Left lung (tissue), 10 donors: ENCODE results near the gene XRN2. TPM values are rescaled to one million over a fixed set of nuclear protein-coding genes. Genes with fewer than 3 reads are reported as not detected.
"Not testable (repeated sequence)": the region's sequence is repeated elsewhere in the genome, so short reads cannot be mapped to it uniquely, and the experiment has no call there.

ENCODE experiments used
- ATAC-seq: fragments of 200-7000 bp; cut with Tn5 transposase; one replicate; pipeline ENCODE4 v1.9.1; 2020; ENCODE audit warnings: moderate library complexity
- DNase-seq, 4 donors: peaks; one replicate each; pipeline ENCODE4 v3.0.0-alpha.2; 2013 to 2020
- H3K27ac ChIP-seq, 2 donors: fragments of 200-600 bp; sonication (generic) in 1 of 2; one replicate each; pipeline versions ENCODE4 v1.5.0 to v1.8.0; 2020 to 2021
- H3K27me3 ChIP-seq, 2 donors: fragments of 200-600 bp; sonication (generic) in 1 of 2; one replicate each; pipeline versions ENCODE4 v1.5.0 to v1.8.0; 2020 to 2021
- H3K36me3 ChIP-seq, 2 donors: fragments of 200-600 bp; sonication (generic) in 1 of 2; one replicate each; pipeline versions ENCODE4 v1.5.0 to v1.8.0; 2020 to 2021
- H3K4me1 ChIP-seq, 2 donors: fragments of 200-600 bp; one replicate each; pipeline ENCODE4 v1.8.0; 2021
- H3K4me3 ChIP-seq, 2 donors: fragments of 200-600 bp; sonication (generic) in 1 of 2; one replicate each; pipeline versions ENCODE4 v1.5.0 to v1.8.0; 2020 to 2021; ENCODE audit warnings: mild to moderate bottlenecking in 1 of 2
- H3K9me3 ChIP-seq, 2 donors: fragments of 200-600 bp; sonication (generic) in 1 of 2; one replicate each; pipeline versions ENCODE4 v1.5.0 to v1.8.0; 2020 to 2021
- CTCF ChIP-seq, 2 donors: fragments of 200-600 bp; sonication (generic) in 1 of 2; IDR thresholded peaks; one replicate each; pipeline versions ENCODE4 v1.5.0 to v1.8.0; 2021; ENCODE audit warnings: antibody characterized with exemption in 2 of 2
- intact Hi-C, 2 donors: fragments of 100-400 bp; cut with DNase I; formaldehyde crosslinking; loops; one replicate each; pipeline versions ENCODE4 v1.11.2 to v1.14.2; 2022
- polyA plus RNA-seq, 6 donors: library from polyadenylated mRNA; unstranded; fragments of 120-200 nt; gene quantifications; one replicate each; pipeline ENCODE4 v1.2.1, GENCODE V29; 2013; ENCODE audit not compliant: insufficient read length in 6 of 6
- total RNA-seq, 2 donors: library from RNA; stranded (reverse); fragmentation: NEBNext Ultra II Directional; extraction: Animal tissue kit (Norgen Biotek cat#: 25700); gene quantifications; one replicate each; pipeline ENCODE4 v1.2.1, GENCODE V29; 2021
- donor health status: DM: no; HTN: yes; CAD: no.
- donor health status: DM: no; HTN: no; CAD: no.

XRN2 gene
- total and polyA plus RNA-seq, 8 donors, result 45.9 to 90.2 (median 77.8) TPM

- Histone ChIP-seq H3K27me3 (peaks cover 11 to 40% of the 10 kb centered on the region in 2 donors), H3K4me3 (no peak overlapping the region)
Observed at GRCh38 chr20:21411725-21412124, 108.6 kb downstream of the XRN2 start.

GRCh38 chr20:21413996-21414395 lies 110.9 kb downstream of the XRN2 start:
- not testable (repeated sequence) for H3K4me1 ChIP-seq, H3K4me3 ChIP-seq, H3K36me3 ChIP-seq, DNase-seq, H3K27ac ChIP-seq, ATAC-seq
- H3K27me3 ChIP-seq, result peaks cover 5 to 18% of the 10 kb centered on the region in 2 donors
- peaks cover 0 to 14% of the 10 kb centered on the region in 2 donors for H3K9me3 ChIP-seq
- intact Hi-C loops, result loop anchor here in 1 of 2 donors (5.0 kb wide), 1 partner anchor 38 kb away; no protein-coding TSS in a partner anchor

More at GRCh38 chr20:21411725-21412124, 108.6 kb downstream of the XRN2 start:
- Histone ChIP-seq H3K4me1 (no peaks in the 10 kb centered on the region), H3K27ac (no peak overlapping the region), H3K9me3 (peaks cover 0 to 12% of the 10 kb centered on the region in 2 donors), H3K36me3 (no peaks in the 10 kb centered on the region)
- TF ChIP-seq CTCF (IDR thresholded peaks at IDR 0.05), result no peak
- DNase-seq (no peak), ATAC-seq (no peak)
- intact Hi-C loops, result loop anchor here in 1 of 2 donors (5.0 kb wide), 1 partner anchor 41 kb away; no protein-coding TSS in a partner anchor

- intact Hi-C loops, H3K4me3 ChIP-seq, ATAC-seq, H3K27ac ChIP-seq, DNase-seq, H3K27me3 ChIP-seq, H3K36me3 ChIP-seq, H3K4me1 ChIP-seq: not testable (repeated sequence)
- peaks cover 0 to 33% of the 10 kb centered on the region in 2 donors for H3K9me3 ChIP-seq
Observed at GRCh38 chr20:21419147-21419546, 116.0 kb downstream of the XRN2 start.

- TF ChIP-seq CTCF (IDR thresholded peaks at IDR 0.05), result no peak
- DNase-seq, result no peak
- Histone ChIP-seq H3K4me3 (no peak overlapping the region), H3K27ac (no peak overlapping the region), H3K9me3 (peaks cover 0 to 51% of the 10 kb centered on the region in 2 donors), H3K4me1 (no peaks in the 10 kb centered on the region), H3K27me3 (no peaks in the 10 kb centered on the region), H3K36me3 (no peaks in the 10 kb centered on the region)
- intact Hi-C loops, result no loop called here
- no peak for ATAC-seq
Observed at GRCh38 chr20:21421601-21422236, 118.6 kb downstream of the XRN2 start.

- DNase-seq, H3K4me1 ChIP-seq, H3K27ac ChIP-seq, intact Hi-C loops, H3K27me3 ChIP-seq, H3K36me3 ChIP-seq, ATAC-seq, H3K4me3 ChIP-seq: not testable (repeated sequence)
- peaks cover 0 to 51% of the 10 kb centered on the region in 2 donors for H3K9me3 ChIP-seq
Observed at GRCh38 chr20:21423712-21424111, 120.6 kb downstream of the XRN2 start.

- intact Hi-C loops, result no loop called here
- ATAC-seq, result no peak
- H3K27ac ChIP-seq, result no peak overlapping the region
- no peaks in the 10 kb centered on the region for H3K4me1 ChIP-seq
- no peak for DNase-seq
- no peaks in the 10 kb centered on the region for H3K27me3 ChIP-seq
- no peak for TF ChIP-seq CTCF (IDR thresholded peaks at IDR 0.05)
- peaks cover 0 to 48% of the 10 kb centered on the region in 2 donors for H3K9me3 ChIP-seq
- H3K4me3 ChIP-seq, result no peak overlapping the region
- H3K36me3 ChIP-seq, result no peaks in the 10 kb centered on the region
Observed at GRCh38 chr20:21424846-21425245, 121.7 kb downstream of the XRN2 start.

GRCh38 chr20:21430020-21430419 lies 126.9 kb downstream of the XRN2 start:
- H3K27ac ChIP-seq, result no peak overlapping the region
- TF ChIP-seq CTCF (IDR thresholded peaks at IDR 0.05), result no peak
- no peaks in the 10 kb centered on the region for H3K4me1 ChIP-seq
- DNase-seq (no peak), ATAC-seq (no peak)
- intact Hi-C loops, result no loop called here
- peaks cover 0 to 22% of the 10 kb centered on the region in 2 donors for H3K27me3 ChIP-seq
- H3K4me3 ChIP-seq, result no peak overlapping the region
- H3K9me3 ChIP-seq, result peaks cover 0 to 10% of the 10 kb centered on the region in 2 donors
- no peaks in the 10 kb centered on the region for H3K36me3 ChIP-seq
